Measurements from ENCODE around the gene ANKRD33B.

GRCh38 chr5:10699281-10699874 is 135.5 kb downstream of the ANKRD33B start:
- no peak for TF ChIP-seq CTCF (IDR thresholded peaks at IDR 0.05; ENCODE audit: low read length)
- no peak for TF ChIP-seq EZH2 (optimal IDR thresholded peaks at IDR 0.05; ENCODE audit: low read depth, low read length)

All from MM.1S (cell line).